HG03139 (cell line): ENCODE data around the gene CXCL1.

Experiments used
- ATAC-seq: cut with Tn5 transposase; IDR thresholded peaks from one replicate; pipeline ENCODE4 v1.9.1; 2021; ENCODE audit not compliant: unreplicated experiment

CXCL1 gene

DNA sequence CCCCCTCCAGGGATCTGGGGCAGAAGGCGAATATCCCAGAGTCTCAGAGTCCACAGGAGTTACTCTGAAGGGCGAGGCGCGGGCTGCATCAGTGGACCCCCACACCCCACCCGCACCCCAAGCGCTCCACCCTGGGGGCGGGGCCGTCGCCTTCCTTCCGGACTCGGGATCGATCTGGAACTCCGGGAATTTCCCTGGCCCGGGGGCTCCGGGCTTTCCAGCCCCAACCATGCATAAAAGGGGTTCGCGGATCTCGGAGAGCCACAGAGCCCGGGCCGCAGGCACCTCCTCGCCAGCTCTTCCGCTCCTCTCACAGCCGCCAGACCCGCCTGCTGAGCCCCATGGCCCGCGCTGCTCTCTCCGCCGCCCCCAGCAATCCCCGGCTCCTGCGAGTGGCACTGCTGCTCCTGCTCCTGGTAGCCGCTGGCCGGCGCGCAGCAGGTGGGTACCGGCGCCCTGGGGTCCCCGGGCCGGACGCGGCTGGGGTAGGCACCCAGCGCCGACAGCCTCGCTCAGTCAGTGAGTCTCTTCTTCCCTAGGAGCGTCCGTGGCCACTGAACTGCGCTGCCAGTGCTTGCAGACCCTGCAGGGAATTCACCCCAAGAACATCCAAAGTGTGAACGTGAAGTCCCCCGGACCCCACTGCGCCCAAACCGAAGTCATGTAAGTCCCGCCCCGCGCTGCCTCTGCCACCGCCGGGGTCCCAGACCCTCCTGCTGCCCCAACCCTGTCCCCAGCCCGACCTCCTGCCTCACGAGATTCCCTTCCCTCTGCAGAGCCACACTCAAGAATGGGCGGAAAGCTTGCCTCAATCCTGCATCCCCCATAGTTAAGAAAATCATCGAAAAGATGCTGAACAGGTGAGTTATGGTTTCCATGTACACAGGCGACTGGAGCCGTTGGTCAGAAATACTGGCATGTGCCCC is at the start of gene CXCL1:
Gene CXCL1, plus strand, starts transcription at position 264 of the 926 bp plus-strand sequence. Its CDS starts 78 bp downstream, at position 342.
- no peak for ATAC-seq

DNA sequence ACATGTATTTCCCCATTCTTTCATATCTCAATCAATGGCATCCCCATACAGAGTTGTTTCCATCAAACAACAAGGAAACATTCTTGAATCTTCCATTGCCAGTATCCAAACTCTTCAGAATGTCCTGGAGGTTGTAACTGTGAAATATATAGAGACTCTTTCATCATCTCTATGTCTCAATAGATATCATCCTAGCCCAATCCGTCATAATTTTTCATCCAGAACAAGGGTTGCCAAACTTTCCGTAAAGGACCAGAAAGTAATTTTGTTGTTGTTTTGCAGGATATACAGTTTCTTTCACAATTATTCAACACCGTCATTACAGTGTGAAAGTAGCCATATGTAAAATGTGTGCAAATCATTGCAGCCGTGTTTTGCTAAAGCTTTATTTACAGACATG is 47.9 kb upstream of the CXCL1 start:
- no peak for ATAC-seq

DNA sequence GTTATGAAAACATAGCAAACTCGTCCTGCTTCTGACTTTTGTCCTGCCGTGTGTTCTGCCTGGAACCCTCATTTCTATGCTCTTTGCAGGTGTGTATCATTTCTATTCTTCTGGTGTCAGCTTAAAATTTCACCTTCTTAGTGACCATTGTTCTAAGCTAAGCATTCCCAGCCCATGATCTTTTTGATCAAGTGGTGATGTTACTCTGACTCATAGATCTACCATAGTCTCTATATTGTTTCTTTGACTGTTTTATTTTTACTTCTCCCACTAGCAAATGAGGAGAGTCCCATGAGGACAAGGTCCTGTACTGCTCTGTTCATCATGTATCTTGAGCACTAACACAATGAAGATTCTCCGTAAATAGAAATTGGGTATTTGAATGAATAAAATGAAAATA is 46.8 kb upstream of the CXCL1 start:
- ATAC-seq = no peak

DNA sequence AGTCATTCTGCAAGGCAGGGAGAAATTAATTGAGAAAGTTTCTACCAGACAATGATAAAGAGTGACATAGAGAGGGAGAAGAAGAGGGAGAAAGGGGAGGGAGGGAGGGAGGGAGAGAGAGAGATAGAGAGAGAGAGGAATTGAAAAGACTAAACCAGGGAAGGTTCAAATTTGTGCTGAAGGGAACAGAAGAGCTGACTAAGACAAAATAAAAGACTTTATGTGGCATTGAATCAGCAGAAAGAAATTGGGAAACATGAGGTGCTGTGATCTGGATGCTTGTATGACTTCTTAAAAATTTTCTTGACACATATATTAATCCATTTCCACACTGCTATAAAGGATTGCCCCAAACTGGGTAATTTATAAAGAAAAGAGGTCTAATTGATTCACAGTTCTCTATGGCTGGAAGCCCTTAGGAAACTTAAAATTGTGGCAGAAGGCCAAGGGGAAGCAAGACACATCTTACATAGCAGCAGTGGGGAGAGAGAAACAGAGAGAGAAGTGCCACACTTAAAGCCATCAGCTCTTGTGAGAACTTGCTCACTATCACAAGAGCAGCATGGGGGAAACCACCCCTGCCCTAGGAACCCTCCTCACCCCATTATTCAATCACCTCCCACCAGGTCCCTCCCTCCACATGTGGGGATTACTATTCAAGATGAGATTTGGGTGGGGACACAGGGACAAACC is 46.2 kb upstream of the CXCL1 start:
- ATAC-seq = no peak

DNA sequence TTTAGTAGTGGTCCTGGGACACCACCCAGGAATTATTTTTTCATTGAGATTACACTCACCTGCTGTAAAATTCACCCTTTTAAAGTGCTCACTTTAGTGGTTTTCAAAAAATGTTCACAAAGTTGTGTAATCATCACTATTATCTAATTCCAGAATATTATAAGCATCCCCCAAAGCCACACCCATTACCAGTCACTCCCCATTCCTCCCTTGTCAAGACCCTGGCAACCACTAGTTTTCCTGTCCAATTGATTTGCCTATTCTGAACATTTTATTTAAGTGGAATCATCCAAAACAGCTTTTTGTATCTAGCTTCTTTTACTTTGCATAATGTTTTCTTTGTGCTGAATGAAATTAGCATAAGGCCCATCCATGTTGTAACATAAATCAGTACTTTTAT is 45.4 kb upstream of the CXCL1 start:
- ATAC-seq = no peak

DNA sequence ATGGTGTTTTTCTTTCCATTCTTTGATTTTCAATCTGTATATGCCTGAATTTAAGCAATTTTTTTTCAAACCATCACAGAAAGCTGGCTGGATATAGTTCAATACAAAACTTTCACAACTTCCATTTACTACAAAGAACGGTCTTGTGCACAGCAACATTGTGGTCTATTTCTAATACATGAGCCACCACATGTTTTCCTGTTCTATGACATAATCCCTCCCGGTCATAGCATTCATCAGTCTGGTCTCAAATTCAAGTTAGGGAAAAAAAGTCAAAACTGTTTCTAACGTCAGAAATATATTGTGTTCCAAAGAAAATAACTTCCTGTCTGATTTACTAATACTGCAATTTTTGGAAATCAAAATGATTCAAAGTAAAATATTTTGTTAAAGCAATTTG is 40.2 kb upstream of the CXCL1 start:
- ATAC-seq = no peak

DNA sequence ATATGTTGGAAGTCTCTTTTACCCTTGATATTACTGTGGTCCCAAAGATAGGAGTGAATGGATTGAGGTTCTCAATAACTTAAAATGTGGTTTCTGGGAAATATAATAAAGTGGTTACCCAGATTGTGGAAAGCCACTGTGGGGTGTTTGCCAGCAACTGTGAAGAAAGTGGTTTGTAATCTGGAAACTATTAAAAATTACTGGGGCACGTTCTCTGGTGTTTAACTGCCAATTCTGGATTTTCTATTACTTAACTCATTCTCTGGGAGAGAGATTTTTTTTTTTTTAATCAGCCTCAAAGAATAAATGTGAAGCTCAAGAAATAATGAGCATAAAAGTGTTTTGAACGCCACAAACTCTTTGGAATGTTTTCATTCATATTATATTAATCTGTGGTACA is 37.6 kb upstream of the CXCL1 start:
- no peak for ATAC-seq

DNA sequence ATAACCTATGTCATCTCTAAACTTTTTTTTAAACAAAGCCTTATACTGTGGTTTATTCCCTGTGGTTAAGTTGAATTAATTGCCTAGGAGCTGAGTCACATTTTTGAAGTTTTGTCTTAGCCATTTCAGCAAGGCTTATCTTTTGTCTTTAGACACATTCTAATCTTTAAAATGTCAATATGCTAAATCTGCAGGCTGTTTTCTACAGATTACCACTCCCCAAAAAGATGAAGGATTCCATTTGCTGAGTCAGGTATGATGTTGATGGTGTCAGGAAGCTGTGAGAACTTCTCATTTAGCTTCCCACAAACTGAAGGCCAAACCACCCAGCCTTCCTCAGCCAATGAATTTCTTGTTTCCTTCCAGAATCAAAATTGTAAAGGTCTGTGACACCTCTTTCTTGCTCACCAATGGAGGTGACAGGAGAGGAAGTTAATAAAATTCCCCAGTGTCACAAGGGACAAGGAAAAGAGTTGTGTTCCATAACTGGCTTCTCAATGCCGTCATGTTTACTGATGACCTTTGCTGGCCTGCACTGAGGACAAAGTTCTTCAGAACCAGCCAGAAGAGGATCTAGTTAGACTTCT is 36.4 kb upstream of the CXCL1 start:
- ATAC-seq = no peak

DNA sequence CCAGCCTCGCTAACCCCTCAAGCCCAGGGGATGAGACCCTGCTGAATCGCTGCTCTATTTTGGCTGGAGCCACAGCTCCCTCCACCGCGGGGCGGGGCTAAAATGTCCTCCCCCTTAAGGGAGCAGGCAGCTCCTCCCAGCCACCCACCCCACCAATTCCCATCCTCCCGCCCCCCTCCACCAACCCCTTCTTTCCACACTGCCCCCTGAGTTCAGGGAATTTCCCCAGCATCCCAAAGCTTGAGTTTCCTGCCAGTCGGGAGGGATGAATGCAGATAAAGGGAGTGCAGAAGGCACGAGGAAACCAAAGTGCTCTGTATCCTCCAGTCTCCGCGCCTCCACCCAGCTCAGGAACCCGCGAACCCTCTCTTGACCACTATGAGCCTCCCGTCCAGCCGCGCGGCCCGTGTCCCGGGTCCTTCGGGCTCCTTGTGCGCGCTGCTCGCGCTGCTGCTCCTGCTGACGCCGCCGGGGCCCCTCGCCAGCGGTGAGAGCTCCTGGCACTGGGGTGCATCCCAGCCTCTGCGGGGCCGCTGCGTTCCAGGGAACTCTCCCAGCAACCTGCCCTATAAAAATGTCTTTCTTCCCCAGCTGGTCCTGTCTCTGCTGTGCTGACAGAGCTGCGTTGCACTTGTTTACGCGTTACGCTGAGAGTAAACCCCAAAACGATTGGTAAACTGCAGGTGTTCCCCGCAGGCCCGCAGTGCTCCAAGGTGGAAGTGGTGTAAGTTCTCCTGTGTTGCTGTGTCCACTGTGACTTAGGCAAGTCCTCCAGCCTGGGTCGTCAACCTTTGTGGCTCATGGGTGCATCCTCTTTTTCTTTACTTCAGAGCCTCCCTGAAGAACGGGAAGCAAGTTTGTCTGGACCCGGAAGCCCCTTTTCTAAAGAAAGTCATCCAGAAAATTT is 32.6 kb upstream of the CXCL1 start, which contains the start of gene CXCL6:
Gene CXCL6, plus strand, starts transcription at position 306 of the 907 bp plus-strand sequence. Its CDS starts 73 bp downstream, at position 379.
- ATAC-seq = no peak

DNA sequence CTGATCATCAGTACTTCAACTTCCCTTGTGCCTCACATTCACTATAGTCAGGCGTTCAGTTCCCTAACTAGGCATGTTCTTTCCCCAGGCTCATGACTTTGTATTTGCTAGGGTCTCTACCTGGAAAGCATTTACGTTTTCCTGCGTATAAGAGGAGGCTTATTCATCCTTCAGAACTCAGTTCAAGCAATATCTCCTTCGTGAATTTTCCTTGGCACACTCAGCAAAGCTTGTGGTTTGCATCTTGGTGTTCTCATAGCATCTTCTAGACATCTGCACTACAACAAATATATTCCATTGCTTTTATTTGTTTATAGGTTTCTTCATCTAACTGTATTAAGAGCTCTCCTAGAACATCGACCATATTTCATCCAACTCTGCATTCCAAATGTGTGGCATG is 30.1 kb upstream of the CXCL1 start:
- ATAC-seq = no peak

DNA sequence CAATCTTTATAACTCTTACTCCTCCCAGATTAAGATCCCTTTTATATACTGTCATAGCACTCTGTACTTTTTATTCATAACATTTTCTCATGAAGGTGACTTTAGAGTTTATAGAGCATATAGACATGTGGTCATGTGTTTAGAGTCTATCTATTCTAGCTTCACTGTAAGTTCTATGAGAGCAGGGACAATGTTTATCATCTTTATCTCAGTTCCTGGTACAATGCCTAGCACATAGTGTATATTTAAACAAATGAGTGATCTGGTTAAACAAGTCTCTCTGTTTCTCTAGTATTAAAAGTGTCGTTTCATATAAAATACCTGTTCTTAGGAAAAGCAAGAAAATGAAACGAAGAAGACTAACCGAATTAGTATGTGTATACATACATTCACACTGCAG is 29.5 kb upstream of the CXCL1 start:
- ATAC-seq = no peak

DNA sequence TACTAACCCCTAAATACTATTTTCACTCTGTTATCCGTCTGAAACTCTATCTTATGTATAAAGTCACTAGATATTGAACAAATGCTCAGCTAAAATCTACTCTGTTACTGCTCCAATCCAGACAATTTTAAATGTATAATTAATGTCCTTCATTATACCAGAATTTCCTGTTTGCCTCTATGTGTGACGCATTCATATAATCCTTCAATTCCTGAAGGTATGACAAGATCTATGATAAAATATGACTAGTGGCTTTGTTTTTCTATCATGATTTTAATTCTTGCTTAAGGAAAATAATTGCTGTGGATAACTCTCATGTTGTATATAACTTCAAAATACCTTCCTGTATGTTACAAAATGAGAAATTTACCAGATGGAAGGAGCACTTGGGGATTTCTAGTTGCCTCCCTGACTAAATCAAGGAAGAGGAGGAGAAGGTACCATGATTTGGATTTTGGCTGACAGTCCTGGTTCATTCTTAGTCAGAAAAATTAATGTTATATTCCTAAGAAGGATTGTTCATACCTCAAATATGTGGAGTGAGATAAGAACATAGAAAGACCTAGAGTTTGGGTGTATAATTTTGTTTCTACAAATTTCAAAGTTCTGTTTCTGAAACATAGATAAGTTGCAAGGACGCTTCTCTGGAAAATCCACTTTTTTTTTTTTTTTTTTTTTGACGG is 27.8 kb upstream of the CXCL1 start:
- no peak for ATAC-seq

DNA sequence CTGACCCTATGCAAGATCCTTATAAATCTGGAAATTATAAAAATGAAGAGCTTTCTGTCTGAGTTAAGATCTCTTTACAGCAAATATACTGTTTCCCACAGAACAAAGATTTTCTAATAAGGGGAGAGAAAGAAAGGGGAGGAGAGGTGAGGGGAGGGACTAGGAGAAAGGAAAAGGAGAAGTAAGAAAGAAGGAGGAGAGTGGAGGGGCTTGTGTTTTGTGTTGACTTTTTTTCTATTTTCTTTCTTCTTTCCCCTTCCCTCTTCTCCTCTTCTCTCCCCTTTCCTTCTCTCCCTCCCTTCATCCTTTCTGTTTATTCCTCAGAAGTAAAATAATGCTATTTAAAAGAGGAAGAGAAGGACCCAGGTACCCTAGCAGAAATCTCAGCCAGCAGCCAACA is 26.5 kb upstream of the CXCL1 start:
- ATAC-seq = no peak

DNA sequence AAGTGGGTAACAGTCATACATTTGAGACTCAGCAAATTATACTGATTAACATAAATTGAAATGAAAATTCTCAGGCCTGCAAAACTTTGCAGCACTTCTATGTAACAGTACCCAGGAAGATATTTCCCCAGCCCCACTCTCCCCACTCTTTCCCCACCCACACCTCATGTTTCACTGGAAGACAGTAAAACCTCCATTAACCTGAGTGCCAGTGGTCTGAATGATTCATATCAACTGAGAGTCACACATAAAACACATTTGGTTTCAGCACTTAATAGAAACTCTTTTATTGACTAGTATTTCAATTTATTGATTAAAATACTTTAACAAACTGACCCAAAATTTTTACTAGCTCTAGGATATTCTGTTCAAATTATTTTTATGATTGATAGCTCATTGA is 25.8 kb upstream of the CXCL1 start:
- ATAC-seq = no peak

DNA sequence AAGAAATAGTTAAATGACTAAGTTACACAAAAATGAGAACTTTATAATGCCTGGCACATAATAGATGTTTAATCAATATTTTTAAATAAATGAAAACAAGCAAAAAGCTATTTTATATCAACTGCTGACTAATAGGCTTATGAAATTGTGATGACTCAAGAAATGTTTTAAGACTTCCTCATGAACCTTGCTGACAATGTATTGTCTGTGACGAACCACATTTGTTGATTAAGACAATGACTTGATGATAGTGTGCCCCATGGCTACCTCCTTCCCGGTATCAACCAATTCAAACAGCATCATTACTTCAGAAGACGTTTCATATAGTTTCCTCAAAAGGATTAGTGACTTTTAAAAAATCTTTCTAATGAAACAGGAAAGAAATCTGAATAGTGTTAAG is 24.8 kb upstream of the CXCL1 start:
- ATAC-seq = no peak

DNA sequence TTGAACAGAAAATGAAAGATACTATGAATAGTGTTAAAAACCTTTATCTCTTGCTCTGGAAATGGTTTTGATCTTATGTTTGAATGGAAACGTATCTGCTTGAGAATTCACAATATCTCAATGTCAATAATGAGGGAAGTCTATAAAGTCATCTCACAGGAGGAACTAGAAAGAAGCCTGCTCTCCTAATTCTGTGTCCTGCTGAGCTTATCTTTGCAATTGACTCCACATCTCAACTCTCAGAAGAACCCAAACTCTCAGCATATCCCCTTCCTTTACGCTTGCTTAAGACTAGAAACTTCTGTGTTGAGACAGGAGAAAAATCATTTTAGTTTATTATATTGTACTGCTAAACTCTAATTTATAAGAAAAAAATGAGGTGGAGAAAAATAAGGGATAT is 24.4 kb upstream of the CXCL1 start:
- ATAC-seq = no peak

DNA sequence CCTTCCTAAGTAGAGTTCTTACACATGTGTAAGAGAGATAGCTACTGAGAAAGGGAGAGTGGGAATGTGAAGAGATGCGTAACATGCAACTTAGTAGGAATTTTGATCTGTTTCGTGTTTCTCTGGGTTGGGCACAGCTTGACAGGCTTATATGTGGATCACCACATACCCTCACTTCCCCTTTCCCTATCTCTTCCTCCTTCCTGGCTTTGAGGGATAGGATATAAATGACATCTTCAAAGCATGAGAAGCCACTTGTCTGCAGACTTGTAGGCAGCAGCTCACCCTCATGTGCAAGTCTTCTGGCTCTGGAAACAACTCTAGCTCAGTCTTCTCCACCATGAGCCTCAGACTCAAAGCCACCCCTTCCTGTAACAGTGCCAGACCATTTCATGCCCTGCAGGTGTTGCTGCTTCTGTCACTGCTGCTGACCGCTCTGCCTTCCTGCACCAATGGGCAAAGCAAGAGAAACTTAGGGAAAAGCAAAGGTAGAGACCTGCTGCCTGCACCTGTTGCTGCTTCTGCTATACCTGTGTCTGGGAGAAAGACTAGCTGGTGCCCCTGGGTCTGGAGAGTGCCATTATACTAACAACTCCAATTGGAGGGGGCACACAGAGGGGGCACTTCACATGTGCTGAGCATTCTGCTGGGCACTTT is 21.5 kb upstream of the CXCL1 start:
- ATAC-seq = no peak

DNA sequence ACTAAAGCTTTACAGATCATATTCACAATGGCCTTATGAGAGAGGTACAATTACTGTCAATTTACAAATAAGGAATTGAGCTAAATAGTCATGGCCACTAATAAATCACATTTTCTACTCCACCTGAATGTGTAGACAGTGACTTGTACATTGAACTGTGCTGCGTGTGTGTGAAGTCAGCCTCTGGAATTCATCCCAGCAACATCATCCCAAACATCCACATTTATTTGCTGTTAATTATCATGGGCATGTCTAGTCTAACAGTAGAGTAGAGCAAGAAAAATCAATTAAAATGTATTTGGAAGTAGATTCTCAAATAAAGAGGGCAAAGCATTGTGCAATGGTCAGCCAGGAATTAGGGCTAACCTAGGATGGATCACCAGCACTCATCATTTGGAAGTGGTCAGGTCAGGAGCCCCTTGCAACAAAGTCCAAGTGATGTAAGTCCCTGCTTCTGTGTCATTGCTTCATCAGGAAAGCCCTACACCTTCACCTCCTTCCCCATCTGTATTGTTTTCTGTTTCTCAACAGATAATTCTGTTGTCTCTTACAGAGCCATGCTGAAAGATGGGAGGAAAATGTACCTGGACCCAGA is 20.9 kb upstream of the CXCL1 start:
- no peak for ATAC-seq

DNA sequence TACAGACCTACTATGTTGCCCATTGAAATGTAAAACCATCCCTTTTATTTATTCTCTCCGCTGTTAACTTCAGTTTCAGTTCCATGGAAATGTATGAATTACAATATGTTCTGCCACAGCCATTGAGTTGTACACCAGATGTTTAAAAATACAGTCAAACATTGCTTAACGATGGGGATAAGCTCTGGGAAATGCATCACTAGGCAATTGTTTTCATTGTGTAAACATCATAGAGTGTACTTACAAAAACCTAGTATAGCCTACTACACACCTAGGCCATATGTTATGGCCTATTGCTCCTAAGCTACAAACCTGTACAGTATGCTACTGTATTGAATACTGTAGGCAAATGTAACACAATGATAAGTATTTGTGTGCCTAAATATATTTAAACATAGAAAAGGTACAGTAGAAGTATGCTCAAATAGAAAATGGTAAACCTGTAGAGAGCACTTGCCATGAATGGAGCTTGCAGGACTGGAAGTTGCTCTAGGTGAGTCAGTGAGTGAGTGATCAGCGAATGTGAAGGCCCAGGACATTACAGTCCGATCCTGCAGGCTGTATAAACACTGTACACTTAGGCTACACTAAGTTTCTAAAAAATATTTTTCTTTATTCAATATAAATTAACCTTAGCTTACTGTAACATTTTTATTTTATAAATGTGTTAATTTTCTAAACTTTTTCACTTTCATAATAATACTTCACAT is 18.8 kb upstream of the CXCL1 start:
- no peak for ATAC-seq
